HEK293 (cell line): Measurements from ENCODE around the gene TNIK.

Experiments
- CTCF ChIP-seq: fragments of 450-650 bp; formaldehyde crosslinking; IDR thresholded peaks from 2 replicates; pipeline ENCODE4 v1.5.1; 2016; ENCODE audit warnings: missing biosample characterization, missing genetic modification characterization
- GLI2 ChIP-seq: fragments of 450-650 bp; formaldehyde crosslinking; IDR thresholded peaks from 2 replicates; pipeline ENCODE4; 2017; ENCODE audit warnings: missing biosample characterization, missing genetic modification characterization, low read depth, borderline replicate concordance
- HOXA7 ChIP-seq: sonication (generic); formaldehyde crosslinking; IDR thresholded peaks from 2 replicates; pipeline ENCODE4 v1.8.1; 2022; ENCODE audit warnings: missing genetic modification reagents, borderline replicate concordance
- MYNN ChIP-seq: fragments of 450-650 bp; formaldehyde crosslinking; IDR thresholded peaks from 2 replicates; pipeline ENCODE4 v1.5.1; 2016; ENCODE audit warnings: missing biosample characterization, missing genetic modification characterization, borderline replicate concordance
- MZF1 ChIP-seq: fragments of 450-650 bp; formaldehyde crosslinking; IDR thresholded peaks from 2 replicates; pipeline ENCODE4 v1.5.1; 2017; ENCODE audit warnings: missing biosample characterization, missing genetic modification characterization, borderline replicate concordance
- ZNF223 ChIP-seq: fragments of 450-650 bp; formaldehyde crosslinking; IDR thresholded peaks from 2 replicates; pipeline ENCODE4 v1.5.1; 2016; ENCODE audit warnings: missing biosample characterization, missing genetic modification characterization
- ZNF23 ChIP-seq: fragments of 450-650 bp; formaldehyde crosslinking; IDR thresholded peaks from 2 replicates; pipeline ENCODE4 v1.5.1; 2016; ENCODE audit warnings: missing biosample characterization, missing genetic modification characterization, borderline replicate concordance
- ZNF24 ChIP-seq: fragments of 450-650 bp; formaldehyde crosslinking; IDR thresholded peaks from 2 replicates; pipeline ENCODE4 v1.5.1; 2016; ENCODE audit warnings: missing biosample characterization, missing genetic modification characterization
- ZNF639 ChIP-seq: fragments of 450-650 bp; formaldehyde crosslinking; IDR thresholded peaks from 2 replicates; pipeline ENCODE4 v1.5.1; 2016; ENCODE audit warnings: missing biosample characterization, missing genetic modification characterization
- ZNF830 ChIP-seq: fragments of 450-650 bp; IDR thresholded peaks from 2 replicates; pipeline ENCODE4 v1.5.0; 2018; ENCODE audit warnings: missing biosample characterization, missing genetic modification characterization, low read depth, mild to moderate bottlenecking, moderate library complexity
- TF ChIP-seq, protein P1 (sequence below): fragments of 450-650 bp; formaldehyde crosslinking; IDR thresholded peaks from 2 replicates; pipeline ENCODE4 v1.5.1; 2016; ENCODE audit warnings: missing biosample characterization, missing genetic modification characterization
- TF ChIP-seq, protein P2 (sequence below): fragments of 450-650 bp; formaldehyde crosslinking; IDR thresholded peaks from 2 replicates; pipeline ENCODE4 v1.5.1; 2016; ENCODE audit warnings: missing biosample characterization, missing genetic modification characterization

GRCh38 chr3:171356251-171356650 lies 104.0 kb downstream of the TNIK start:
- TF ChIP-seq ZNF23 (tag by site-specific recombination), result no peak
- no peak for TF ChIP-seq GLI2
- TF ChIP-seq, protein P1, sequence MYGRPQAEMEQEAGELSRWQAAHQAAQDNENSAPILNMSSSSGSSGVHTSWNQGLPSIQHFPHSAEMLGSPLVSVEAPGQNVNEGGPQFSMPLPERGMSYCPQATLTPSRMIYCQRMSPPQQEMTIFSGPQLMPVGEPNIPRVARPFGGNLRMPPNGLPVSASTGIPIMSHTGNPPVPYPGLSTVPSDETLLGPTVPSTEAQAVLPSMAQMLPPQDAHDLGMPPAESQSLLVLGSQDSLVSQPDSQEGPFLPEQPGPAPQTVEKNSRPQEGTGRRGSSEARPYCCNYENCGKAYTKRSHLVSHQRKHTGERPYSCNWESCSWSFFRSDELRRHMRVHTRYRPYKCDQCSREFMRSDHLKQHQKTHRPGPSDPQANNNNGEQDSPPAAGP (tag by site-specific recombination), result no peak
- TF ChIP-seq CTCF, result no peak
- no peak for TF ChIP-seq ZNF24 (tag by site-specific recombination)
- TF ChIP-seq HOXA7, result no peak
- TF ChIP-seq ZNF830 (tag by site-specific recombination), result no peak
- no peak for TF ChIP-seq ZNF639 (tag by site-specific recombination)
- no peak for TF ChIP-seq MYNN (tag by site-specific recombination)
- TF ChIP-seq, protein P2, sequence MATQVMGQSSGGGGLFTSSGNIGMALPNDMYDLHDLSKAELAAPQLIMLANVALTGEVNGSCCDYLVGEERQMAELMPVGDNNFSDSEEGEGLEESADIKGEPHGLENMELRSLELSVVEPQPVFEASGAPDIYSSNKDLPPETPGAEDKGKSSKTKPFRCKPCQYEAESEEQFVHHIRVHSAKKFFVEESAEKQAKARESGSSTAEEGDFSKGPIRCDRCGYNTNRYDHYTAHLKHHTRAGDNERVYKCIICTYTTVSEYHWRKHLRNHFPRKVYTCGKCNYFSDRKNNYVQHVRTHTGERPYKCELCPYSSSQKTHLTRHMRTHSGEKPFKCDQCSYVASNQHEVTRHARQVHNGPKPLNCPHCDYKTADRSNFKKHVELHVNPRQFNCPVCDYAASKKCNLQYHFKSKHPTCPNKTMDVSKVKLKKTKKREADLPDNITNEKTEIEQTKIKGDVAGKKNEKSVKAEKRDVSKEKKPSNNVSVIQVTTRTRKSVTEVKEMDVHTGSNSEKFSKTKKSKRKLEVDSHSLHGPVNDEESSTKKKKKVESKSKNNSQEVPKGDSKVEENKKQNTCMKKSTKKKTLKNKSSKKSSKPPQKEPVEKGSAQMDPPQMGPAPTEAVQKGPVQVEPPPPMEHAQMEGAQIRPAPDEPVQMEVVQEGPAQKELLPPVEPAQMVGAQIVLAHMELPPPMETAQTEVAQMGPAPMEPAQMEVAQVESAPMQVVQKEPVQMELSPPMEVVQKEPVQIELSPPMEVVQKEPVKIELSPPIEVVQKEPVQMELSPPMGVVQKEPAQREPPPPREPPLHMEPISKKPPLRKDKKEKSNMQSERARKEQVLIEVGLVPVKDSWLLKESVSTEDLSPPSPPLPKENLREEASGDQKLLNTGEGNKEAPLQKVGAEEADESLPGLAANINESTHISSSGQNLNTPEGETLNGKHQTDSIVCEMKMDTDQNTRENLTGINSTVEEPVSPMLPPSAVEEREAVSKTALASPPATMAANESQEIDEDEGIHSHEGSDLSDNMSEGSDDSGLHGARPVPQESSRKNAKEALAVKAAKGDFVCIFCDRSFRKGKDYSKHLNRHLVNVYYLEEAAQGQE (tag by site-specific recombination), result no peak
- TF ChIP-seq MZF1 (tag by site-specific recombination), result no peak
- TF ChIP-seq ZNF223, result no peak
